Esophagus squamous epithelium (tissue), 4 donors: Measurements from ENCODE around the gene NFATC3.

Experiments used
- POLR2A ChIP-seq, 4 donors: fragments of 450-650 bp; IDR thresholded peaks; one replicate each; pipeline ENCODE4 v1.6.1; 2017; ENCODE audit warnings: antibody characterized with exemption in 4 of 4, mild to moderate bottlenecking in 4 of 4, moderate library complexity in 3 of 4
- TF ChIP-seq, protein P1 (sequence below), 6 experiments: fragments of 450-650 bp in 4 of 6; fragments of 200-600 bp in 2 of 6; sonication (generic) in 2 of 6; IDR thresholded peaks; one replicate each; pipeline ENCODE4 v1.5.1; 2016 to 2019; ENCODE audit warnings: antibody characterized with exemption in 6 of 6, mild to moderate bottlenecking in 4 of 6, moderate library complexity in 4 of 6

- TF ChIP-seq, protein P1, sequence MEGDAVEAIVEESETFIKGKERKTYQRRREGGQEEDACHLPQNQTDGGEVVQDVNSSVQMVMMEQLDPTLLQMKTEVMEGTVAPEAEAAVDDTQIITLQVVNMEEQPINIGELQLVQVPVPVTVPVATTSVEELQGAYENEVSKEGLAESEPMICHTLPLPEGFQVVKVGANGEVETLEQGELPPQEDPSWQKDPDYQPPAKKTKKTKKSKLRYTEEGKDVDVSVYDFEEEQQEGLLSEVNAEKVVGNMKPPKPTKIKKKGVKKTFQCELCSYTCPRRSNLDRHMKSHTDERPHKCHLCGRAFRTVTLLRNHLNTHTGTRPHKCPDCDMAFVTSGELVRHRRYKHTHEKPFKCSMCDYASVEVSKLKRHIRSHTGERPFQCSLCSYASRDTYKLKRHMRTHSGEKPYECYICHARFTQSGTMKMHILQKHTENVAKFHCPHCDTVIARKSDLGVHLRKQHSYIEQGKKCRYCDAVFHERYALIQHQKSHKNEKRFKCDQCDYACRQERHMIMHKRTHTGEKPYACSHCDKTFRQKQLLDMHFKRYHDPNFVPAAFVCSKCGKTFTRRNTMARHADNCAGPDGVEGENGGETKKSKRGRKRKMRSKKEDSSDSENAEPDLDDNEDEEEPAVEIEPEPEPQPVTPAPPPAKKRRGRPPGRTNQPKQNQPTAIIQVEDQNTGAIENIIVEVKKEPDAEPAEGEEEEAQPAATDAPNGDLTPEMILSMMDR (IDR thresholded peaks at IDR 0.05), result no peak
- no peak for TF ChIP-seq POLR2A (IDR thresholded peaks at IDR 0.05)
Measured at GRCh38 chr16:68069511-68070248, 15.5 kb upstream of the NFATC3 start.
